Measurements from ENCODE around the gene NUP54. TPM values are rescaled to one million over a fixed set of nuclear protein-coding genes. Genes with fewer than 3 reads are reported as not detected.

NUP54 gene
- total and polyA plus RNA-seq, 2 donors: 59.3 to 73.0 TPM

DNA sequence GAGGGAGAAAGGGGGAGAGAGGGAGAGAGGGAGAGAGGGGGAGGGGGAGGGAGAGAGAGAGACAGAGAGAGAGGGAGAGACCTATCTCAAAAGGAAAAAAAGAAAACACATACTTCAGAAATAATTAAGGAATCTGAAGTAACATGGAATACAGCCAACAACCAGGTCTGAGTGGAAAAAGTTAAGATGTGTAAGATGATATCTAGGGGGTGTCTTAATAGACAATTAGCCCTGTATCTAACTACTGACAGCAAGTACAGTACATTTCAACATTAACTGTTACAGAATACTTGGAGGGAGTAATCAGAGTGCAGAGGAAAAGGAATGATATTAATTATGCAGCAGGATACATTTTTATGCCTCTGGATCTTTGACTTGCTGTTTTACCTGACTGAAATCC lies 22.4 kb downstream of the NUP54 start:
- Histone ChIP-seq H3K9me3 (ENCODE audit: control insufficient read depth in 2 of 2, insufficient read depth in 1 of 2, low read length in 1 of 2) (no peaks in the 10 kb centered on the region), H3K36me3 (ENCODE audit: control insufficient read depth in 2 of 2, insufficient read depth in 2 of 2, low read length in 1 of 2) (peaks cover 9 to 30% of the 10 kb centered on the region in 2 donors)

DNA sequence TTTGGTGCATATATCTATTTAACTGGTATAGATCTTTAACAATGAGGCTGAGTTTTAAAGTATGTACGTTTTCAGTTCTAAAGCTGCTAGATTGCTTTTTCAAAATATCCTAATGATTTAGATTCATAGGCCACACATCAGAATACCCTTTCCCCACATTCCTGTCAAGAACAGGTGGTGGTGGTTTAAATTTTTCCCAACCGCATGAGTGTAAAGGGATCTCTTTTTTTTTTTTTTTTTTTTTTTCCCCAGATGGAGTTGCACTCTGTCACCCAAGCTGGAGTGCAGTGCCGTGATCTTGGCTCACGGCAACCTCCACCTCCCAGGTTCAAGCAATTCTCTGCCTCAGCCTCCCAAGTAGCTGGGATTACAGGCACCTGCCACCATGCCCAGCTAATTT lies 28.0 kb downstream of the NUP54 start:
- Histone ChIP-seq H3K4me1 (ENCODE audit: control insufficient read depth in 2 of 2, insufficient read depth in 2 of 2, low read length in 2 of 2) (no peaks in the 10 kb centered on the region), H3K4me3 (ENCODE audit: low read length in 2 of 2) (no peak overlapping the region), H3K36me3 (ENCODE audit: control insufficient read depth in 2 of 2, insufficient read depth in 2 of 2, low read length in 1 of 2) (peaks cover 7 to 42% of the 10 kb centered on the region in 2 donors), H3K27me3 (ENCODE audit: control insufficient read depth in 2 of 2, insufficient read depth in 1 of 2, low read length in 1 of 2) (no peaks in the 10 kb centered on the region), H3K9me3 (ENCODE audit: control insufficient read depth in 2 of 2, insufficient read depth in 1 of 2, low read length in 1 of 2) (no peaks in the 10 kb centered on the region), H3K27ac (ENCODE audit: low read depth in 1 of 2, low read length in 1 of 2) (no peak overlapping the region)
- WGBS: 87% methylated on average over 4 of the region's 4 CpGs
- DNase-seq (ENCODE audit: low read depth in 6 of 9, low spot score in 9 of 9): no peak

More for the DNA sequence above, 22.4 kb downstream of the NUP54 start:
- H3K4me3 ChIP-seq (ENCODE audit: low read length in 2 of 2): no peak overlapping the region
- no peaks in the 10 kb centered on the region for H3K27me3 ChIP-seq (ENCODE audit: control insufficient read depth in 2 of 2, insufficient read depth in 1 of 2, low read length in 1 of 2)
- H3K4me1 ChIP-seq (ENCODE audit: control insufficient read depth in 2 of 2, insufficient read depth in 2 of 2, low read length in 2 of 2): no peaks in the 10 kb centered on the region
- no peak overlapping the region for H3K27ac ChIP-seq (ENCODE audit: low read depth in 1 of 2, low read length in 1 of 2)
- no peak for DNase-seq (ENCODE audit: low read depth in 6 of 9, low spot score in 9 of 9)

DNA sequence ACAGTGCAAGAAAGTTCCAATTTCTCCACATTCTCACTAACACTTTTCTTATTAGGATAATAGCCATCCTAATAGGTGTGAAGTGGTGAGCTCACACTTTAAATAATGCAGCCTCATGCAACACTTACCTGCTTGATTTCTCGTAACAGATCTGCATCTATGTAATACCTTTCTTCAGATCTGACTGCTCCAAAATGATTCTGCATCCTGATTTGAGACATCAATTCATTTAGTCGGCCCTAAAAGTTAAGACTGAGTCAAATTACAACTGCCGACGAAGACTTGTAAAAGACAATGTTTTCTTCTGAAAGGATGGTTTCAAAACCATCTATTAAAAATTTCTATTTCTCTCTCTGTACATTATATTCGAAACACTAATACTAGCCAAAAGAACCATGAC lies 30.7 kb downstream of the NUP54 start:
- no peak for DNase-seq (ENCODE audit: low read depth in 6 of 9, low spot score in 9 of 9)
- H3K27ac ChIP-seq (ENCODE audit: low read depth in 1 of 2, low read length in 1 of 2): no peak overlapping the region
- H3K27me3 ChIP-seq (ENCODE audit: control insufficient read depth in 2 of 2, insufficient read depth in 1 of 2, low read length in 1 of 2): no peaks in the 10 kb centered on the region
- no peaks in the 10 kb centered on the region for H3K9me3 ChIP-seq (ENCODE audit: control insufficient read depth in 2 of 2, insufficient read depth in 1 of 2, low read length in 1 of 2)
- H3K4me3 ChIP-seq (ENCODE audit: low read length in 2 of 2): no peak overlapping the region
- peaks cover 7 to 45% of the 10 kb centered on the region in 2 donors for H3K36me3 ChIP-seq (ENCODE audit: control insufficient read depth in 2 of 2, insufficient read depth in 2 of 2, low read length in 1 of 2)
- H3K4me1 ChIP-seq (ENCODE audit: control insufficient read depth in 2 of 2, insufficient read depth in 2 of 2, low read length in 2 of 2): no peaks in the 10 kb centered on the region
- 98% methylated on average over 5 of the region's 5 CpGs for WGBS

DNA sequence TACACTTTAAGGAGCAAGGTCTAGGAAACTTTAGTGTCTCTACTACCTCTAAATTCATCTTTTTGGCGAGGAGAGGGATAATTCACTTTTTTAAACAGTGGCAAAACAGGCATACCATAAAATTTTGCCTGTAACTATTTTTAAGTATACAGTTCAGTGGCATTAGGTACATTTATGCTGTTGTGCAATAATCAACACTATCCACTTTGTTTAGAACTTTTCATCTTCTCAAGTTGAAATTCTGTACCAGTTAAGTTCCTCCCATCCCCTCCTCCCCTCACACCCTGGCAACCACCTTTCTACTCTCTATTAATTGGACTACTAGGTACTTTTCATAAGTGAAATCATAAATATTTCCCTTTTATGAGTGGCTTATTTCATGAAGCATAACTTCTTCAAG lies 31.4 kb downstream of the NUP54 start:
- H3K27me3 ChIP-seq (ENCODE audit: control insufficient read depth in 2 of 2, insufficient read depth in 1 of 2, low read length in 1 of 2): no peaks in the 10 kb centered on the region
- no peaks in the 10 kb centered on the region for H3K4me1 ChIP-seq (ENCODE audit: control insufficient read depth in 2 of 2, insufficient read depth in 2 of 2, low read length in 2 of 2)
- no peak overlapping the region for H3K4me3 ChIP-seq (ENCODE audit: low read length in 2 of 2)
- WGBS: 99% methylated on average over 1 of the region's 1 CpG
- no peaks in the 10 kb centered on the region for H3K9me3 ChIP-seq (ENCODE audit: control insufficient read depth in 2 of 2, insufficient read depth in 1 of 2, low read length in 1 of 2)
- no peak for DNase-seq (ENCODE audit: low read depth in 6 of 9, low spot score in 9 of 9)
- H3K27ac ChIP-seq (ENCODE audit: low read depth in 1 of 2, low read length in 1 of 2): no peak overlapping the region
- H3K36me3 ChIP-seq (ENCODE audit: control insufficient read depth in 2 of 2, insufficient read depth in 2 of 2, low read length in 1 of 2): peaks cover 7 to 40% of the 10 kb centered on the region in 2 donors

DNA sequence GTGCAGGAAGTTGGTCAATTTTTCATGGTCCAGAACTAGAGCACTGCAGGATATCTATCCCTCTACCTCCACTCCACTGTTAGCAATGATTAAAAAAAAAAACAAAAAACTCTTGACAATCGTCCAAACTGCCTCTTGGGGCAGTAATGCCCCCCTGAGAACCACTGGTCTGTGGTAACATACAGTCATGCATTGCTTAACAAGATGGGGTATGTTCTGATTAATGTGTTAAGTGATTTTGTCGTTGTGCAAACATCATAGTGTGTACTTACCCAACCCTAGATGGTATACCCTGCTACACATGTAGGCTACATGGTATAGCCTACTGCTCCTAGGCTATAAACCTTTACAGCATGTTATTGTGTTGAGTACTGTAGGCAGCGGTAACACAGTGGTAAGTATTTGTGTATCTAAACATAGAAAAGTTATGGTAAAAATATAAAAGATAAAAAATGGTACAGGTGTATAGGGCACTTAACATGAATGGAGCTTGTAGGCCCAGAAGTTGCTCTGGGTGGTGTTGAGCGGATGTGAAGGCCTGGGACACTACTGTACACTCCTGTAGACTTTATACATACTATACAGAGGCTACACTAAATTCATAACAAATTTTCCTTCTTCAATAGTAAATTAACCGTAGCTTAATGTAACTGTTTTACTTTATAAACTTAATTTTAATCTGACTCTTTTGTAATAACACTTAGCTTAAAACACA lies 39.6 kb downstream of the NUP54 start:
- Histone ChIP-seq H3K9me3 (ENCODE audit: control insufficient read depth in 2 of 2, insufficient read depth in 1 of 2, low read length in 1 of 2) (no peaks in the 10 kb centered on the region), H3K4me1 (ENCODE audit: control insufficient read depth in 2 of 2, insufficient read depth in 2 of 2, low read length in 2 of 2) (no peaks in the 10 kb centered on the region)

DNA sequence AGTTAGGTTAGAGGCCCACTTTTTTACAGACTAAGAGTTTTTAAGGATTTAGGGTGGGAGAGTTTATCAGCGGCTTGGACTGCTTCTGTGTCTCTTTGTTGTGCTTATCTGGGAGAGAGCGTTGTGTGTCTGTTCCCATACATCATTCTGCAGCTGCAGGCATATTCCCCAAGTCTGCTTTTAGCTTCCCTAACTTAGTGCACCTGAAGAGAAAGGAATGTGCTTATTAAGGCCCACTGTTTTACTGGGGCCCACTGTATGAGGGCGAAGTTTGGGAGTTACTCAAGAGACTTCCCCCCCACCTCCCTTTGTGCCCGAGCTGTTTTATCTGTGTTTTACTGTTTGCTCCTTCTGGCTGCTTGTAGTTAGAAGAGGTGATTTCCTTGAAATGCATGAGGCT lies 41.8 kb downstream of the NUP54 start:
- no peaks in the 10 kb centered on the region for H3K27me3 ChIP-seq (ENCODE audit: control insufficient read depth in 2 of 2, insufficient read depth in 1 of 2, low read length in 1 of 2)
- H3K36me3 ChIP-seq (ENCODE audit: control insufficient read depth in 2 of 2, insufficient read depth in 2 of 2, low read length in 1 of 2): no peaks in the 10 kb centered on the region
- no peaks in the 10 kb centered on the region for H3K9me3 ChIP-seq (ENCODE audit: control insufficient read depth in 2 of 2, insufficient read depth in 1 of 2, low read length in 1 of 2)
- H3K4me1 ChIP-seq (ENCODE audit: control insufficient read depth in 2 of 2, insufficient read depth in 2 of 2, low read length in 2 of 2): no peaks in the 10 kb centered on the region
- no peak for DNase-seq (ENCODE audit: low read depth in 6 of 9, low spot score in 9 of 9)
- 89% methylated on average over 4 of the region's 4 CpGs for WGBS
- H3K27ac ChIP-seq (ENCODE audit: low read depth in 1 of 2, low read length in 1 of 2): no peak overlapping the region
- no peak overlapping the region for H3K4me3 ChIP-seq (ENCODE audit: low read length in 2 of 2)

More for the DNA sequence above, 39.6 kb downstream of the NUP54 start:
- DNase-seq (ENCODE audit: low read depth in 6 of 9, low spot score in 9 of 9): no peak
- Histone ChIP-seq H3K27me3 (ENCODE audit: control insufficient read depth in 2 of 2, insufficient read depth in 1 of 2, low read length in 1 of 2) (no peaks in the 10 kb centered on the region), H3K4me3 (ENCODE audit: low read length in 2 of 2) (no peak overlapping the region), H3K27ac (ENCODE audit: low read depth in 1 of 2, low read length in 1 of 2) (no peak overlapping the region), H3K36me3 (ENCODE audit: control insufficient read depth in 2 of 2, insufficient read depth in 2 of 2, low read length in 1 of 2) (peaks cover 0 to 2% of the 10 kb centered on the region in 2 donors)
- WGBS: 67% methylated on average over 5 of the region's 5 CpGs

DNA sequence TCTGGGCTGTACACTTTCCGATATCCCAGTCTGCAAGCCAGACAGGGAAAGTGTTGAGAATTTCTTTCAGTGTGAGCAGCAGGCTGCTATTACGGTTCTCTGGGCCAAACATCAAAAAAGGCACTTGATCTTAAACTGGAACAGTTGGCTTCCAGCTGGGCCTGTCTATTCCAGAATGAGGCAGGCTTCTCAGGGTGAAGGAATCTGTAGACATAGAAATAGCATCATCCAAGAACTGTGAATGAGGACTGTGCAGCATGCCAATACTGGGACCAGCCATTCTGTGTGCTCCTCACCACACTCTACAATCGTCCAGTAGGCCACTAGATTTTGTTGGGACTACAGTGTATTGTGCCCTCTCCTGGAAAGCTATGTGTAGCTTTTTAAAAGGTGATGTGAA lies 42.5 kb downstream of the NUP54 start:
- DNase-seq (ENCODE audit: low read depth in 6 of 9, low spot score in 9 of 9): no peak

DNA sequence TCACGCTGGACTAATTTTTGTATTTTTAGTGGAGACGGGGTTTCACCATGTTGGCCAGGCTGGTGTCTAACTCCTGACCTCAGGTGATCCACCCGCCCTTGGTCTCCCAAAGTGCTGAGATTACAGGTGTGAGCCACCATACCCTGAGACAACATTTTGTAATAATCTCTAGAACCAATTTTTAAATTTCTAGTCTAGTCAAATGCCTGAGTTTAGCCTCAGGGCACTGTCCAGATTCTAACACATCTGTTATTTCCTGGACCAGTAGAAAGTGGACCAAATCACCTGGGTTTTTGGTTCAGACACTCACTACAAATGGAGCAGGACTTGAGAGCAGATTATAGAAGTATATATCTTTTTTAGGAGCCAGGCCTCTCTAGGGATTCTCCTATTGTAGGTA lies 52.1 kb downstream of the NUP54 start:
- 98% methylated on average over 3 of the region's 3 CpGs for whole genome bisulfite sequencing
- Histone ChIP-seq H3K27me3 (ENCODE audit: control insufficient read depth in 2 of 2, insufficient read depth in 1 of 2, low read length in 1 of 2) (no peaks in the 10 kb centered on the region), H3K4me3 (ENCODE audit: low read length in 2 of 2) (no peak overlapping the region), H3K27ac (ENCODE audit: low read depth in 1 of 2, low read length in 1 of 2) (no peak overlapping the region), H3K36me3 (ENCODE audit: control insufficient read depth in 2 of 2, insufficient read depth in 2 of 2, low read length in 1 of 2) (no peaks in the 10 kb centered on the region), H3K4me1 (ENCODE audit: control insufficient read depth in 2 of 2, insufficient read depth in 2 of 2, low read length in 2 of 2) (no peaks in the 10 kb centered on the region), H3K9me3 (ENCODE audit: control insufficient read depth in 2 of 2, insufficient read depth in 1 of 2, low read length in 1 of 2) (no peaks in the 10 kb centered on the region)
- DNase-seq (ENCODE audit: low read depth in 6 of 9, low spot score in 9 of 9): no peak

More for the DNA sequence above, 42.5 kb downstream of the NUP54 start:
- Histone ChIP-seq H3K27me3 (ENCODE audit: control insufficient read depth in 2 of 2, insufficient read depth in 1 of 2, low read length in 1 of 2) (no peaks in the 10 kb centered on the region), H3K27ac (ENCODE audit: low read depth in 1 of 2, low read length in 1 of 2) (no peak overlapping the region), H3K9me3 (ENCODE audit: control insufficient read depth in 2 of 2, insufficient read depth in 1 of 2, low read length in 1 of 2) (no peaks in the 10 kb centered on the region), H3K4me1 (ENCODE audit: control insufficient read depth in 2 of 2, insufficient read depth in 2 of 2, low read length in 2 of 2) (no peaks in the 10 kb centered on the region), H3K36me3 (ENCODE audit: control insufficient read depth in 2 of 2, insufficient read depth in 2 of 2, low read length in 1 of 2) (no peaks in the 10 kb centered on the region), H3K4me3 (ENCODE audit: low read length in 2 of 2) (no peak overlapping the region)
- WGBS: 95% methylated on average over 3 of the region's 3 CpGs

DNA sequence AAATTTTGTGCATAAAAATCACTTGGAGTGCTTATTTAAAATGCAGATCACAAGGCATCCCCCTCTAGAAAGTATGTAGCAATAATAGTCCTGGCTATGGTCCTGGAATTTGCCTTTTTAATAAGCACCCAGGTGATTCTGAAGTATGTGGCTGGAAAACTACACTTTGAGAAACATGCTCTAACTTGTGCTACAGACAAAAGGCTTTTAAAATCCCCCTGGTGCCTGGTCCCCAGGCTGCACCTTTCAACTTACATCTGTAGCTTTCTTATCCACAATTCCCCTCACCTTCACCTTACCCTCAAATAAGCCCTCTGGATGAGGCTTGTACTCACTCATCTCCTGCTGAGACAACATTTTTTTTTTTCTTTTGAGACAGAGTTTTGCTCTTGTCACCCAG lies 52.6 kb downstream of the NUP54 start:
- H3K27me3 ChIP-seq (ENCODE audit: control insufficient read depth in 2 of 2, insufficient read depth in 1 of 2, low read length in 1 of 2): no peaks in the 10 kb centered on the region
- no peaks in the 10 kb centered on the region for H3K4me1 ChIP-seq (ENCODE audit: control insufficient read depth in 2 of 2, insufficient read depth in 2 of 2, low read length in 2 of 2)
- H3K4me3 ChIP-seq (ENCODE audit: low read length in 2 of 2): no peak overlapping the region
- no peaks in the 10 kb centered on the region for H3K9me3 ChIP-seq (ENCODE audit: control insufficient read depth in 2 of 2, insufficient read depth in 1 of 2, low read length in 1 of 2)
- H3K36me3 ChIP-seq (ENCODE audit: control insufficient read depth in 2 of 2, insufficient read depth in 2 of 2, low read length in 1 of 2): no peaks in the 10 kb centered on the region
- peak in 1 of 9 donors; percentile 16 for DNase-seq (ENCODE audit: low read depth in 6 of 9, low spot score in 9 of 9)
- H3K27ac ChIP-seq (ENCODE audit: low read depth in 1 of 2, low read length in 1 of 2): no peak overlapping the region

Data from thymus (tissue), 11 donors.